HG03457 (cell line): ENCODE data around the gene ALG1L2.
"Not testable (repeated sequence)": the region's sequence is repeated elsewhere in the genome, so short reads cannot be mapped to it uniquely, and the experiment has no call there.

Source experiments
- ATAC-seq: cut with Tn5 transposase; IDR thresholded peaks from one replicate; pipeline ENCODE4 v1.9.1; 2021; ENCODE audit warnings: moderate number of reproducible peaks; ENCODE audit not compliant: unreplicated experiment

The ALG1L2 gene

DNA sequence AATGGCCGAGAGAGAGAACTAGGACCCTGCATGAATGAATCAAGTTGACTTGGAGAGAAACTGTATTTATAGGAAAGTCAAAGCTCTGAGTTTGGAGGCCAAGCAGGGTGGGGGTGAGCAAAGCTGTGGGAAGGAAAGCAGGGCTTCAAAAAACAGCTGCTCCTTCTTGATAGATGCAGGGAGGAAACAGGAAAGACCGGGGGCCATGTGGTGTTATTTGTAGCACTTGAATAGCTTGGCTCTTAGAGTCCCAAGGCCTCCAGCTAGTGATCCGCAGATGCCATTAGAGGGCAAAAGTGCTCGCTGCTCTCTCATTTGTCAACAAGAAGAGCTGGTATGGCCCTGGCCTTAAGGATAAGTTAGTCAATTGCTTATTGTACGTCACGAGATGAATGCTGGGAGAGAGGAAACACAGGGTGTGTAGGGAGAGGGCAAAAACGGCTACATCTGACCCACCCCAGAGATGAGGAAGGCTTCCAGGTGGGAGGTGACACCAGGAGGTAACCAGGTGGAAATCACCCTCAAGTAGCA, at the start of gene ALG1L2:
ALG1L2 (plus strand) TSS at position 481 of the 531 bp plus-strand sequence. CDS start 186 bp downstream, outside the sequence.
- ATAC-seq, result no peak

GRCh38 chr3:130037126-130037815, 44.4 kb upstream of the ALG1L2 start:
- ATAC-seq, result not testable (repeated sequence)

DNA sequence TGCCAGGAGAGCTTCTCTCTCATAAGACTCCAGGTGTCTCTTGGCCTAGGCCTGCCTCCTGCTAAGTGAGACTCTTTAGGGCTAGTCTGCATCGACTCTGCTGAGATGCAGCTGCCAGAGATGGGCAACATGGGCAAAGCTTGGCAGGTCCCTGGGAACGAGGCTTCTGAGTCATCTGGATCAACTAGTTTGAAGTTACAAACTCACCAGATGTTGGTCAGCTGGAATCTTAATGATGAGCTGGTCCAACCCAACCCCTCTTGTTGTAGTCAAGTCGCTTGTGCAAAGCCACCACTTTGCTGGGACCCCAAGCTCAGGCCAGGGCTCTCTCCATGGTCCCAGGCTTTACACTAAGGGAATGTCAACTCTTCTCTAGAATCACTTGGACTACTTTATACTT, 38.9 kb upstream of the ALG1L2 start:
- ATAC-seq, result not testable (repeated sequence)

DNA sequence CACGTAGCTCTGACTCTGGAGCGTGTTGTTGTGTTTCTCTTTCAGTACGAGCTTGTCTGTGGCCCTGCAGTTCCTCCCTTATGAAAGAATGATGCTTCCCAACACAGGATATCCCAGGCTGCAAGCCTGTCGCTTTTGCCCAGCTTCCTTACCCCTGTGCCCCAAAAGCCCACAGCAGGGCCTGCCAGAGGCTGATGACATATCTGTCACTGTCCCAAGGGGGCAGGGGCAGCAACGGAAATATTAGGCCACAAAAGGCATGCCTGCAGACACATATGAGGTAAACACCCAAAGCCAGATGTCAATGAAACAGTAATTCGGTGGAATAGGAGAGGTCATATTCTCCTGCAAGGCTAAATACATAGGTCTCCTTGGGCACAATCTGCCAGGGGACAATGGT, 38.0 kb upstream of the ALG1L2 start:
- ATAC-seq, result not testable (repeated sequence)

- ATAC-seq, result no peak
Observed at GRCh38 chr3:130044370-130044769, 37.3 kb upstream of the ALG1L2 start.

GRCh38 chr3:130048726-130049125, 32.9 kb upstream of the ALG1L2 start:
- ATAC-seq, result no peak

GRCh38 chr3:130052366-130052765, 29.3 kb upstream of the ALG1L2 start:
- ATAC-seq, result not testable (repeated sequence)

DNA sequence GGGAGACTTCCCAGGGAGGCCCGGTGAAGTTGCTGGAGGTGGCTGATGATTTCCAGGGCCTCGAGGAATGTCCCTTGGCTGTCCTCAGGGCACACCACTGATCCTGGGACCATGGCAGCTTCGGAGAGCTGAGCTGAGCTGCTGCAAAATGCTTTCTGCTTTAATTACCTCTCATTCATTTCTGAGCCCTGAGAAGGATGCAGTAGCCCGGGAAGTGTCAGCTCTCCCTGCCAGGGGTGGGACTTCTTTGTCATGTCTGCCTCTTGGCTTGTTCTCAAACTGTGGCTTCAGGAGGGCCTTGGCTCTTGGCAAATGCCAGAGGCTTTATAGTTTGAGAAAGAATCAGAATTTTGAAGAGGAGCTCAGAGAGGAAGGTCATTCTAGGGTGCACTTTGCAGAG, 28.7 kb upstream of the ALG1L2 start:
- ATAC-seq, result not testable (repeated sequence)

GRCh38 chr3:130057536-130058266, 23.9 kb upstream of the ALG1L2 start:
- ATAC-seq, result not testable (repeated sequence)

- not testable (repeated sequence) for ATAC-seq
Observed at GRCh38 chr3:130058267-130058657, 23.4 kb upstream of the ALG1L2 start.

DNA sequence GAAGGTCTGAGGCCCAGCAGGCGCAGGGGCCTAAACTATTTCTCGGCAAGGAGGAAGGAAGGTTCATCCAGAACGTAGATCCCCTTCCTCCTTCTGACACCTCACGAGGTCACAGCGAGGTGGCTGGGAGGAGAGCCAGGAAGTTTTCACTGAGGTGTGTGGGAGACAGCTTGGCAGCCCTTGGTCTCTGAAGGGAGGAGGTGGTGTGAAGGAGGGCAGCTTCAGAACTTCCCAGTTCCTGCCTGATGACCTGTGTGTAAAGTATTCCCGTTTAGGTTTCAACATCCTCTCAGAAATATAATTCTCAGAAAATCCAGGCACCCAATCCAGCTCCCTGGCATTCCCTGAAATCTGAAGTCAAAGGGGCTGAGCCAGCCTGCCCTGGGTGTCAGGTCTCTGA, 22.9 kb upstream of the ALG1L2 start:
- ATAC-seq, result not testable (repeated sequence)

GRCh38 chr3:130059162-130059561, 22.5 kb upstream of the ALG1L2 start:
- not testable (repeated sequence) for ATAC-seq

GRCh38 chr3:130073582-130073981, 8.0 kb upstream of the ALG1L2 start:
- no peak for ATAC-seq

- ATAC-seq, result no peak
Observed at GRCh38 chr3:130077636-130078035, 4.0 kb upstream of the ALG1L2 start.

DNA sequence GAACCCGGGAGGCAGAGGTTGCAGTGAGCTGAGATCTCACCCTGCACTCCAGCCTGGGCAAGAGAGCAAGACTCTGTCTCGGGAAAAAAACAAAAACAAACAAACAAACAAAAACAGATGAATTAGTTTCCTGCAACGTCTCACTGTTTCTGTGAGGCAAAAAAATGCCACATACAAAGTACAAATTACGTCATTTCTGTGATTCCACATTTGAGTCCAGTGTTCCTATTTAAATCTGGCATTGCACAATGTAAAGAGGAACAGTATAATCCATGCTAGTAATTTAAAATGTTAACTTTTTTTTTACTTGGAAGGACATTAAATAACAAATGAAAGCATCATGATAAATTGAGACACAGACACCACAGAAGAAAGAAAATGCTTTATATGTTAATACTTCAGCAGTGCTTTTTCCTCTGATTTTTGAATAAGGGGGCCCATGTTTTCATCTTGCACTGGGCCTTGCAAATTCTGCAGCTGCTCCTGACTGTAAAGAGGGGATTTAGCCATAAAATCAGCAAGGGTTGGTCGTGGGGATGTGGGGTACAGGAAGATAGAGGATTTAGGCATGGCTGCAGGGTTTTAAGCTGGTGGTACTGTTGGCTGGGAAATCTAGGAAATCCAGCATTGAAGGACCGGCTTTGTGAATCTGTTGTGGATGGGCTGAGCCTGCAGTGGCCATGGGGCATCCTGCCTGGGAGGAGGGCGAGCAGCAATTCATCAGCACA, 1.9 kb downstream of the ALG1L2 start:
- ATAC-seq, result not testable (repeated sequence)

GRCh38 chr3:130084436-130084980, 2.9 kb downstream of the ALG1L2 start:
- no peak for ATAC-seq

DNA sequence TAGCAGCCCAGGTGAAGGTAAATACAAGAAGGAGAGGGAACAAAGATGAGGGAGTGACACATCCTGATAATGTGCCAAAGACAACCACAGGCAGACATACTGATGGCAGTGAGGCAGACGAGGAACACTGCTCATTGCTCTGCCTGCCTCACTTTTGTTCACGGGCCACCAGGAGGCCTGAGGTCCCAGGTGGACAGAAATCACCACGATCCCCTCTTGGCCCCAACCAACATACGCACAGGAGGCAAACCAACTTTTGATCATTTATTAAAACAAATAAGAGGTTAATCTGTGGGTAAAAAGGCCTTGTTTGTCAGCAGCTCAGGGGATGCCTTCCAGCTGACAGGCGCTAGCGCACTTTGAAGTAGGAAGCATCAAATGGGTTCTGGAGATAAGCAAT, 4.2 kb downstream of the ALG1L2 start:
- no peak for ATAC-seq

DNA sequence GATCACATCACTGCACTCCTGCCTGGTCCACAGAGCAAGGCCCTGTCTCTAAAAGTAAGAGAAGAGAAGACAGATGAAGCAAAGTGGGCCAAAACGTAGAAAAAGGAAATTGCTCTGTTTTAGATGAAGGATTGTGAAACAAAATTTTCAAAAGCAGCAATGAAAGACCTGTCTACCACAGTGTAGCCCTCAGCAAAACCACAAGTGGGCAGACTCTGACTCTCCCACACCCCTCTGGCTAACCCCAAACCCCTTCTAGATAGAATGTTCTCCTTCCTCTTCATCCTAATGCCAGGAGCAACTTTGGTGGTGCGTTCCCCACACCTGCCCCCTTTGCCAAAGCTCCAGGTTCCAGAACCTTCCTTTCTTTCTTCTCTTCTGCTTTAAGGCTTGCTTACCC, 5.0 kb downstream of the ALG1L2 start:
- not testable (repeated sequence) for ATAC-seq

DNA sequence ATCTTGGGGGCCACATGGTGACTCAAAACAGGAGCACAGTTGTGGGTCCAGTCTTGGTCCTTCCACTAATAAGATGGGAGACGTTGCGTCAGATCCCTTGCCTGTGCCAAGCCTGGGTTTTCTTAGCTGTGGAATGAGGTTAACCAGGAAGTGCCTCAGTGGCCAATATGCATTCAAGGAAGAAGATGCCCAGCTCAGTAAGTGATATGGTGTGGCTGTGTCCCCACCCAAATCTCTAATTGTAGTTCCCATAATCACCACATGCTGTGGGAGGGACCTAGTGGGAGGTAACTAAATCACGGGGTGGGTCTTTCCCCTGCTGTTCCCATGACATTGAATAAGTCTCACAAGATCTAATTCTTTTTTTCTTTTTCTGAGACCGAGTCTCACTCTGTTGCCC, 6.4 kb downstream of the ALG1L2 start:
- no peak for ATAC-seq

DNA sequence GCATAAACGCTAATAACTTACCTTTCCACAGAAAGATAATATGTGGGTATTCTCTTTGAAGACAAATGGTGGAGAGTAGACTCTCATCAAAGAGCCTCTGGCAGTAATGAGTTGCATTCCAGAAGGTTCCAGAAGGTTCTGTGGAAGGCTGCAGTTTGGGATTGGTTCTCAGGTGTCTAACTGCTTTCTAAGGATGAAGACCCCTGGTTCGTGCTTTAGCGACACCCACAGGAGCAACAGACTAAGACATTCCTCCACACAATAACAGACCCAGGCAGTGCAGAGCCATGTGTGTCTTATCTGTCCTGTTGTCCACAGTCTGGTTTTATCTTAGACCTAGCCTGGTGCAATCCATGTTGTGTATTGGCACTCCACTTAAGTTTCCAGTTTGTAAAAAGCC, 9.1 kb downstream of the ALG1L2 start:
- not testable (repeated sequence) for ATAC-seq

DNA sequence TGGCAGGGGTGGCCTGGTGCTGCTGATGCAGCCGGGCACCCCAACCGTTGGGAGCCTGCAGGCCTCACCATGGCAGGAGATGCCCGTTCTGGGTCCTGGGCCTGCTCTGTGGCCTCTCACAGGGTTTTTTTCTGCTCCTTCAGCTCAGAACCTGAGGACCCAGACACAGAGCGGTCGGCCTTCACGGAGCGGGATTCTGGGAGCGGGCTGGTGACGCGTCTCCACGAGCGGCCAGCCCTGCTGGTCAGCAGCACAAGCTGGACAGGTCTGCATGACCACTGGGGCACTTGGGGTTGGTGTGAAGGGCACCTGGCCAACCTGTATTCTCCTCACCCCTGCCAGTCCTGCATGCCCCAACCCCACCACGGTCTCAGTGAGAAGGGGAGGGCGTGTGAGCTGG, 10.3 kb downstream of the ALG1L2 start:
- no peak for ATAC-seq
